HEK293T (cell line): ENCODE measurements around the gene KRTAP5-5.
"Not testable (repeated sequence)": the region's sequence is repeated elsewhere in the genome, so short reads cannot be mapped to it uniquely, and the experiment has no call there.

Experiments
- ARNT ChIP-seq: fragments of 450-650 bp; IDR thresholded peaks from 2 replicates; pipeline ENCODE4 v1.6.1; 2017; ENCODE audit warnings: mild to moderate bottlenecking
- BHLHE40 ChIP-seq: fragments of 450-650 bp; IDR thresholded peaks from 2 replicates; pipeline ENCODE4 v1.6.1; 2016; ENCODE audit warnings: mild to moderate bottlenecking, moderate library complexity, borderline replicate concordance
- CTBP1 ChIP-seq: fragments of 450-650 bp; IDR thresholded peaks from 2 replicates; pipeline ENCODE4 v1.6.1; 2016; ENCODE audit warnings: borderline replicate concordance
- ELF4 ChIP-seq: fragments of 450-650 bp; IDR thresholded peaks from 2 replicates; pipeline ENCODE4 v1.6.1; 2017; ENCODE audit warnings: antibody characterized with exemption
- FOXK2 ChIP-seq: fragments of 450-650 bp; IDR thresholded peaks from 2 replicates; pipeline ENCODE4 v1.6.1; 2016; ENCODE audit warnings: mild to moderate bottlenecking
- FOXM1 ChIP-seq: fragments of 450-650 bp; IDR thresholded peaks from 2 replicates; pipeline ENCODE4 v1.6.1; 2017; ENCODE audit warnings: mild to moderate bottlenecking, borderline replicate concordance
- HDGF ChIP-seq: fragments of 450-650 bp; IDR thresholded peaks from 2 replicates; pipeline ENCODE4 v1.6.1; 2017; ENCODE audit warnings: antibody characterized with exemption, borderline replicate concordance
- SP1 ChIP-seq: fragments of 450-650 bp; IDR thresholded peaks from 2 replicates; pipeline ENCODE4 v1.6.1; 2017
- SUZ12 ChIP-seq: fragments of 450-650 bp; IDR thresholded peaks from 2 replicates; pipeline ENCODE4 v1.6.1; 2016; ENCODE audit warnings: mild to moderate bottlenecking
- ZNF384 ChIP-seq: fragments of 450-650 bp; IDR thresholded peaks from 2 replicates; pipeline ENCODE4 v1.6.1; 2016
- TF ChIP-seq, protein P1 (sequence below): fragments of 450-650 bp; IDR thresholded peaks from 2 replicates; pipeline ENCODE4 v1.6.1; 2016

DNA sequence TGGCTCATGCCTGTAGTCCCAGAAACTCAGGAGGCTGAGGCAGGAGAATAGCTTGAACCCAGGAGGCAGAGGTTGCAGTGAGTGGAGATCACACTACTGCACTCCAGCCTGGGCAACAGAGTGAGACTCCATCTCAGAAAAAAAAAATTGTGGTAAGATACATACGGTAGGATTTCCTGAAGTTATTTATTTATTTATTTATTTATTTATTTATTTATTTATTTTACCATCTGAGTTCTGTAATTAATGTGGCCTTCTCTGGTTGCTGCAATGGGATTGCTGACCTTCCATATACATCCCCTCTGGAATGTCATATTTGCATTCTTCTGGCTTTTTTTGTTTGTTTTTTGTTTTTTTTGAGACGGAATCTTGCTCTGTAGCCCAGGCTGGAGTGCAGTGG is 46.7 kb upstream of the KRTAP5-5 start:
- TF ChIP-seq ARNT, SUZ12, HDGF, FOXK2, FOXM1, SP1, BHLHE40, CTBP1, ZNF384, ELF4: not testable (repeated sequence)
- TF ChIP-seq, protein P1, sequence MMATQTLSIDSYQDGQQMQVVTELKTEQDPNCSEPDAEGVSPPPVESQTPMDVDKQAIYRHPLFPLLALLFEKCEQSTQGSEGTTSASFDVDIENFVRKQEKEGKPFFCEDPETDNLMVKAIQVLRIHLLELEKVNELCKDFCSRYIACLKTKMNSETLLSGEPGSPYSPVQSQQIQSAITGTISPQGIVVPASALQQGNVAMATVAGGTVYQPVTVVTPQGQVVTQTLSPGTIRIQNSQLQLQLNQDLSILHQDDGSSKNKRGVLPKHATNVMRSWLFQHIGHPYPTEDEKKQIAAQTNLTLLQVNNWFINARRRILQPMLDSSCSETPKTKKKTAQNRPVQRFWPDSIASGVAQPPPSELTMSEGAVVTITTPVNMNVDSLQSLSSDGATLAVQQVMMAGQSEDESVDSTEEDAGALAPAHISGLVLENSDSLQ = not testable (repeated sequence)
